H1 (cell line): Measurements from ENCODE around the gene NR1H2. TPM values are rescaled to one million over a fixed set of nuclear protein-coding genes. Genes with fewer than 3 reads are reported as not detected.

Experiments
- CTCF ChIA-PET: fragments of 300-600 bp; sonication (Branson Sonifier 250); formaldehyde crosslinking; loops from one replicate; lab custom pipeline; 2021; ENCODE audit not compliant: partially characterized antibody; lab: Charles Lee
- POLR2A ChIA-PET: fragments of 300-600 bp; sonication (Branson Sonifier 250); formaldehyde crosslinking; loops from one replicate; lab custom pipeline; 2021; ENCODE audit warnings: inconsistent platforms; ENCODE audit not compliant: partially characterized antibody; lab: Charles Lee
- DNase-seq, 2 experiments: peaks; one replicate each; pipeline versions ENCODE4 v3.0.0 to v3.0.0-alpha.2; 2010 to 2022; ENCODE audit warnings: low spot score in 2 of 2, low read depth in 1 of 2, mixed read lengths in 1 of 2
- FAIRE-seq: peaks from 2 replicates; lab custom pipeline; 2011; peaks lifted over from hg19 to GRCh38; lab: Jason Lieb, UNC
- H2AFZ ChIP-seq: 2 replicates; pipeline ENCODE4 v1.8.1; 2012; ENCODE audit warnings: low read length, inconsistent platforms
- H2AK5ac ChIP-seq: 2 replicates; pipeline ENCODE4 v1.6.1; 2013; ENCODE audit warnings: low read depth, low read length
- H2BK120ac ChIP-seq: replicated peaks from 2 replicates; pipeline ENCODE3; 2013; ENCODE audit warnings: low read depth, low read length, inconsistent platforms
- H2BK12ac ChIP-seq: 2 replicates; pipeline ENCODE4 v1.6.1; 2013; ENCODE audit warnings: low read depth, low read length
- H2BK15ac ChIP-seq: 2 replicates; pipeline ENCODE4 v1.6.1; 2013; ENCODE audit warnings: low read length
- H2BK20ac ChIP-seq: 2 replicates; pipeline ENCODE4 v1.6.1; 2013; ENCODE audit warnings: low read length
- H2BK5ac ChIP-seq: 2 replicates; pipeline ENCODE4 v1.6.1; 2013; ENCODE audit warnings: low read depth, low read length
- H3K14ac ChIP-seq: 2 replicates; pipeline ENCODE4 v1.6.1; 2013; ENCODE audit warnings: inconsistent platforms; ENCODE audit not compliant: insufficient read length
- H3K18ac ChIP-seq: 2 replicates; pipeline ENCODE4 v1.6.1; 2013; ENCODE audit warnings: low read length; ENCODE audit errors: extremely low read depth
- H3K23ac ChIP-seq: 2 replicates; pipeline ENCODE4 v1.6.1; 2013; ENCODE audit warnings: inconsistent platforms; ENCODE audit not compliant: insufficient read length
- H3K23me2 ChIP-seq: 2 replicates; pipeline ENCODE4 v1.6.1; 2013; ENCODE audit warnings: low read depth, low read length
- H3K27ac ChIP-seq: 2 replicates; pipeline ENCODE4 v1.6.1; 2011; ENCODE audit warnings: low read depth, low read length, inconsistent platforms
- H3K27me3 ChIP-seq, 4 experiments: replicated peaks in 1 of 4; 1 replicate in 1 of 4; 2 replicates in 3 of 4; pipeline versions ENCODE4 v1.6.1 to v1.8.1; 2011 to 2013; ENCODE audit warnings: low read length in 3 of 4, mild to moderate bottlenecking in 3 of 4, inconsistent platforms in 2 of 4, mixed read lengths in 2 of 4, moderate library complexity in 1 of 4; ENCODE audit not compliant: control insufficient read depth in 3 of 4, insufficient read depth in 3 of 4; ENCODE audit errors: extremely low read depth in 1 of 4
- H3K36me3 ChIP-seq, 4 experiments: 2 replicates each; pipeline versions ENCODE4 v1.6.1 to v1.8.1; 2011 to 2013; ENCODE audit warnings: mild to moderate bottlenecking in 4 of 4, low read length in 3 of 4, moderate library complexity in 2 of 4, control low read depth in 1 of 4, inconsistent platforms in 1 of 4; ENCODE audit not compliant: insufficient read depth in 4 of 4, control insufficient read depth in 2 of 4
- H3K4ac ChIP-seq: replicated peaks from 2 replicates; pipeline ENCODE3; 2013; ENCODE audit warnings: low read length, low read depth, mixed read lengths, inconsistent platforms; ENCODE audit not compliant: insufficient read length
- H3K4me1 ChIP-seq, 4 experiments: replicated peaks in 1 of 4; 1 replicate in 1 of 4; 2 replicates in 3 of 4; pipeline versions ENCODE4 v1.6.1 to v1.8.1; 2011 to 2013; ENCODE audit warnings: low read length in 3 of 4, inconsistent platforms in 2 of 4, mixed read lengths in 1 of 4; ENCODE audit not compliant: insufficient read depth in 4 of 4, control insufficient read depth in 3 of 4
- H3K4me2 ChIP-seq, 2 experiments: 2 replicates each; pipeline versions ENCODE4 v1.6.1 to v1.8.1; 2011 to 2013; ENCODE audit warnings: low read depth in 2 of 2, low read length in 2 of 2, control low read depth in 1 of 2, inconsistent platforms in 1 of 2, mild to moderate bottlenecking in 1 of 2; ENCODE audit not compliant: insufficient read depth in 1 of 2
- H3K4me3 ChIP-seq, 4 experiments: fragments of 200-600, 300-600 bp in 1 of 4; sonication (generic), shearing (Covaris generic), sonication (Bioruptor Twin) in 1 of 4; 2 replicates each; pipeline versions ENCODE4 v1.5.1 to v1.8.1; 2011 to 2016; ENCODE audit warnings: low read length in 4 of 4, low read depth in 3 of 4, control low read depth in 2 of 4, inconsistent platforms in 2 of 4, mild to moderate bottlenecking in 2 of 4, mixed read lengths in 1 of 4, moderate library complexity in 1 of 4; ENCODE audit not compliant: insufficient read depth in 2 of 4; ENCODE audit errors: extremely low read depth in 1 of 4
- H3K56ac ChIP-seq: replicated peaks from 2 replicates; pipeline ENCODE3; 2013; ENCODE audit warnings: low read depth, mild to moderate bottlenecking, mixed read lengths, low read length, inconsistent platforms; ENCODE audit not compliant: insufficient read length
- H3K79me1 ChIP-seq: 2 replicates; pipeline ENCODE4 v1.6.1; 2013; ENCODE audit warnings: low read depth, low read length, control low read depth
- H3K79me2 ChIP-seq, 2 experiments: 2 replicates each; pipeline versions ENCODE4 v1.6.1 to v1.8.1; 2012 to 2013; ENCODE audit warnings: low read length in 2 of 2, mild to moderate bottlenecking in 2 of 2, inconsistent platforms in 1 of 2; ENCODE audit not compliant: insufficient read depth in 2 of 2, control insufficient read depth in 1 of 2
- H3K9ac ChIP-seq, 4 experiments: replicated peaks in 1 of 4; 1 replicate in 1 of 4; 2 replicates in 3 of 4; pipeline versions ENCODE4 v1.6.1 to v1.8.1; 2011 to 2013; ENCODE audit warnings: low read depth in 3 of 4, low read length in 3 of 4, control low read depth in 2 of 4, mild to moderate bottlenecking in 2 of 4, moderate library complexity in 2 of 4, inconsistent platforms in 1 of 4; ENCODE audit errors: extremely low read depth in 1 of 4
- H3K9me3 ChIP-seq, 2 experiments: 2 replicates each; pipeline versions ENCODE4 v1.6.1 to v1.8.1; 2012 to 2013; ENCODE audit warnings: mild to moderate bottlenecking in 2 of 2, moderate library complexity in 2 of 2, control low read depth in 1 of 2, inconsistent platforms in 1 of 2, low read depth in 1 of 2, low read length in 1 of 2, mixed read lengths in 1 of 2; ENCODE audit not compliant: insufficient read depth in 2 of 2
- H4K20me1 ChIP-seq, 2 experiments: replicated peaks in 1 of 2; 2 replicates each; pipeline versions ENCODE3 to v1.8.1; 2011 to 2013; ENCODE audit warnings: inconsistent platforms in 2 of 2, low read length in 2 of 2, mild to moderate bottlenecking in 1 of 2; ENCODE audit not compliant: insufficient read depth in 2 of 2, control insufficient read depth in 1 of 2
- H4K5ac ChIP-seq: 2 replicates; pipeline ENCODE4 v1.6.1; 2013; ENCODE audit warnings: low read length, low read depth, mixed read lengths, inconsistent platforms; ENCODE audit not compliant: insufficient read length
- H4K8ac ChIP-seq: 2 replicates; pipeline ENCODE4 v1.8.0; 2013; ENCODE audit warnings: mild to moderate bottlenecking, moderate library complexity, low read length, inconsistent platforms; ENCODE audit not compliant: insufficient read depth; ENCODE audit errors: extremely low read depth
- H4K91ac ChIP-seq: replicated peaks from 2 replicates; pipeline ENCODE3; 2013; ENCODE audit warnings: low read length, mixed read lengths, inconsistent platforms; ENCODE audit not compliant: insufficient read length
- BRCA1 ChIP-seq: IDR thresholded peaks from 2 replicates; pipeline ENCODE4 v1.6.1; 2012; ENCODE audit warnings: low read depth, low read length, improper control_type of control experiment
- CHD1 ChIP-seq: IDR thresholded peaks from 2 replicates; pipeline ENCODE4 v1.6.1; 2012; ENCODE audit warnings: low read depth, low read length, improper control_type of control experiment
- EP300 ChIP-seq, 2 experiments: IDR thresholded peaks; 1 replicate in 1 of 2; 2 replicates in 1 of 2; pipeline ENCODE4 v1.6.1; 2011 to 2012; ENCODE audit warnings: low read depth in 2 of 2, low read length in 2 of 2, mild to moderate bottlenecking in 2 of 2, borderline replicate concordance in 1 of 2, inconsistent platforms in 1 of 2, moderate library complexity in 1 of 2
- JUND ChIP-seq: IDR thresholded peaks from 2 replicates; pipeline ENCODE4 v1.6.1; 2011; ENCODE audit warnings: mild to moderate bottlenecking, improper control_type of control experiment, low read length
- KDM5A ChIP-seq: fragments of 200-600 bp; IDR thresholded peaks from 2 replicates; pipeline ENCODE4 v1.7.1; 2012; ENCODE audit warnings: mild to moderate bottlenecking, low read length, inconsistent platforms, mixed read lengths
- NANOG ChIP-seq: IDR thresholded peaks from 2 replicates; pipeline ENCODE4 v1.6.1; 2011; ENCODE audit warnings: low read length, low read depth, mild to moderate bottlenecking, inconsistent platforms; ENCODE audit not compliant: insufficient read depth, poor library complexity, severe bottlenecking
- POLR2A ChIP-seq, 2 experiments: IDR thresholded peaks; 1 replicate in 1 of 2; 2 replicates in 1 of 2; pipeline ENCODE4 v1.6.1; 2011; ENCODE audit warnings: low read depth in 2 of 2, low read length in 2 of 2, mild to moderate bottlenecking in 2 of 2; ENCODE audit errors: control extremely low read depth in 1 of 2
- POLR2AphosphoS5 ChIP-seq: IDR thresholded peaks from 2 replicates; pipeline ENCODE4 v1.6.1; 2011; ENCODE audit warnings: low read depth, low read length
- RAD21 ChIP-seq, 2 experiments: IDR thresholded peaks in 1 of 2; conservative IDR thresholded peaks in 1 of 2; 2 replicates each; pipeline ENCODE4 v1.6.1; 2011; ENCODE audit warnings: low read depth in 2 of 2, low read length in 2 of 2, improper control_type of control experiment in 1 of 2, inconsistent platforms in 1 of 2, mild to moderate bottlenecking in 1 of 2, moderate library complexity in 1 of 2
- RNF2 ChIP-seq: fragments of 200-900, 300-1000 bp; sonication (generic); IDR thresholded peaks from 2 replicates; pipeline ENCODE4 v1.7.1; 2016; ENCODE audit warnings: borderline replicate concordance, low read depth, mild to moderate bottlenecking, antibody characterized with exemption, low read length; ENCODE audit not compliant: poor library complexity, severe bottlenecking; ENCODE audit errors: missing control alignments
- SP2 ChIP-seq: IDR thresholded peaks from 2 replicates; pipeline ENCODE4 v1.6.1; 2012; ENCODE audit warnings: mild to moderate bottlenecking, low read length, inconsistent platforms
- TAF1 ChIP-seq: IDR thresholded peaks from 2 replicates; pipeline ENCODE4 v1.6.1; 2011; ENCODE audit warnings: mild to moderate bottlenecking, low read depth, low read length
- TBP ChIP-seq: IDR thresholded peaks from 2 replicates; pipeline ENCODE4 v1.6.1; 2011; ENCODE audit warnings: low read depth, low read length, improper control_type of control experiment
- WGBS, 2 experiments: shearing (Covaris generic) in 1 of 2; methylation state at CpG; one replicate each; pipeline versions ENCODE4 v1.1.6 to v1.1.7; 2013 to 2015; ENCODE audit warnings: low lambda C conversion rate in 2 of 2, mixed read lengths in 2 of 2, inconsistent platforms in 1 of 2, low coverage in 1 of 2, missing lambda C conversion rate in 1 of 2; ENCODE audit not compliant: insufficient replicate concordance in 2 of 2, insufficient coverage in 1 of 2, insufficient read length in 1 of 2; ENCODE audit errors: extremely low coverage in 1 of 2, missing lambda C conversion rate in 1 of 2; 5-methylcytosine and 5-hydroxymethylcytosine counted together
- polyA plus RNA-seq, 7 experiments: library from polyadenylated mRNA; depleted of rRNA in 3 of 7; stranded (reverse) in 5 of 7; unstranded in 2 of 7; fragments of >200 nt in 5 of 7; fragments of 200-250 nt in 2 of 7; gene quantifications; 1 replicate in 5 of 7; 2 replicates in 1 of 7; 4 replicates in 1 of 7; pipeline versions ENCODE4 v1.2.1 to v1.2.3, GENCODE V29; 2011 to 2013; ENCODE audit warnings: missing spikeins in 2 of 7, mixed read lengths in 2 of 7
- total RNA-seq: library from RNA; stranded (reverse); fragmentation: NEBNext Ultra II Directional; extraction: Animal tissue kit (Norgen Biotek cat#: 25700); gene quantifications from 2 replicates; pipeline ENCODE4 v1.2.1, GENCODE V29; 2021

The NR1H2 gene
- total and polyA plus RNA-seq, 2 of the 8 experiments (the other 6 are each of a cell fraction or from before 2014, with no cell fraction given): 40.3 to 47.5 TPM

DNA sequence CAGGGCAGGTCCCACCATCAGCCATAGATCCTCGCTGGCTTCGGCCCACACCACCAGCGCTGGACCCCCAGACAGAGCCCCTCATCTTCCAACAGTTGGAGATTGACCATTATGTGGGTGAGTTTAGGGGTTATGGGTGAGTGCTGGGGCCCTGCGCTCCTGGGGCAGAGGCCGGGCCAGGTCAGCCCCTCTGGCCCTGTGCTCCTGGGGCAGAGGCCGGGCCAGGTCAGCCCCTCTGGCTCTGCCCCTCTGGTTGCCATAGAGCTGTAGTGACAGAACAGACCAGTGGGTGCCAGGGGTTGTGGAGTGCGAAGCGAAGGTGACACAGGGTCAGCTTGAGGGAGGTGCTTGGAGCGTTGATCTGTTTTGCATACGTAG, 23.1 kb downstream of the NR1H2 start:
- Histone ChIP-seq H2BK12ac (no peak overlapping the region), H2BK15ac (no peak overlapping the region), H2BK5ac (no peak overlapping the region), H2BK120ac (no peak overlapping the region), H2BK20ac (no peak overlapping the region), H3K79me1 (peaks cover 3% of the 10 kb centered on the region; the same call in 1 of the 2 replicates), H3K9ac (no peak overlapping the region), H2AK5ac (no peak overlapping the region), H3K27me3 (no peaks in the 10 kb centered on the region), H4K91ac (no peak overlapping the region), H3K4me3 (no peak overlapping the region), H4K5ac (no peak overlapping the region), H3K4me1 (no peaks in the 10 kb centered on the region), H3K23ac (no peak overlapping the region), H3K36me3 (peaks cover 6 to 29% (median 17%) of the 10 kb centered on the region in 4 experiments), H3K14ac (no peak overlapping the region), H2AFZ (no peak overlapping the region), H3K4me2 (no peak overlapping the region), H4K8ac (no peak overlapping the region), H4K20me1 (peaks cover 1 to 3% of the 10 kb centered on the region in 2 experiments), H3K56ac (no peak overlapping the region), H3K9me3 (no peaks in the 10 kb centered on the region), H3K27ac (no peak overlapping the region), H3K4ac (no peak overlapping the region), H3K23me2 (no peaks in the 10 kb centered on the region), H3K79me2 (peaks cover 0 to 9% of the 10 kb centered on the region in 2 experiments; a peak in 2 of 4 replicates), H3K18ac (no peak overlapping the region)
- DNase-seq (no peak), FAIRE-seq (no peak)
- ChIA-PET POLR2A (interaction anchor here (0.7 to 1.4 kb wide), 6 partner anchors 10 to 85 kb away, joined by 3 to 5 read pairs (median 3); no protein-coding TSS in a partner anchor), CTCF (interaction anchor here (0.9 to 1.7 kb wide), 4 partner anchors 15 to 66 kb away, joined by 3 to 7 read pairs (median 4); partner anchors contain the start of gene POLD1)
- WGBS, 2 experiments: 94% methylated on average over 10 of the region's 10 CpGs; no CpG with 5 or more reads in 1 of the 2 experiments
- no peak for TF ChIP-seq SP2
- no peak for TF ChIP-seq RAD21 (IDR thresholded peaks at IDR 0.05 in 1 of 2, conservative IDR thresholded peaks at IDR 0.05 in 1 of 2; ENCODE audit: low read depth in 2 of 2, low read length in 2 of 2)
- no peak for TF ChIP-seq CHD1
- no peak for TF ChIP-seq KDM5A
- TF ChIP-seq TAF1: no peak
- TF ChIP-seq JUND: no peak
- no peak for TF ChIP-seq EP300 (IDR thresholded peaks at IDR 0.05; ENCODE audit: borderline replicate concordance in 1 of 2, low read depth in 2 of 2, low read length in 2 of 2)
- no peak for TF ChIP-seq POLR2AphosphoS5
- TF ChIP-seq TBP: no peak
- no peak for TF ChIP-seq BRCA1
- no peak for TF ChIP-seq POLR2A (IDR thresholded peaks at IDR 0.05; ENCODE audit: control extremely low read depth in 1 of 2, low read depth in 2 of 2, low read length in 2 of 2)
- no peak for TF ChIP-seq NANOG
- TF ChIP-seq RNF2: no peak
